H9 (cell line): ENCODE results near the gene TTC17. TPM values are rescaled to one million over a fixed set of nuclear protein-coding genes. Genes with fewer than 3 reads are reported as not detected.

Experiments
- DNase-seq: peaks from one replicate; pipeline ENCODE4 v3.0.0-alpha.2; 2017
- H2AFZ ChIP-seq: one replicate; pipeline ENCODE4 v1.6.1; 2013; ENCODE audit warnings: mild to moderate bottlenecking, low read length, control low read depth, moderate library complexity
- H2AK5ac ChIP-seq: 2 replicates; pipeline ENCODE4 v1.6.1; 2013; ENCODE audit warnings: low read length, control low read depth, mixed read lengths; ENCODE audit not compliant: insufficient read length
- H2BK120ac ChIP-seq: one replicate; pipeline ENCODE4 v1.6.1; 2013; ENCODE audit warnings: low read depth, mild to moderate bottlenecking, low read length, control low read depth, inconsistent platforms; ENCODE audit not compliant: poor library complexity, severe bottlenecking
- H2BK12ac ChIP-seq: 2 replicates; pipeline ENCODE4 v1.6.1; 2013; ENCODE audit warnings: low read length, control low read depth, mixed read lengths, low read depth; ENCODE audit not compliant: insufficient read length
- H2BK15ac ChIP-seq: 2 replicates; pipeline ENCODE4 v1.6.1; 2013; ENCODE audit warnings: low read depth, low read length, control low read depth
- H2BK20ac ChIP-seq: one replicate; pipeline ENCODE4 v1.6.1; 2013; ENCODE audit warnings: low read depth, mild to moderate bottlenecking, low read length, control low read depth, inconsistent platforms; ENCODE audit not compliant: poor library complexity, severe bottlenecking
- H2BK5ac ChIP-seq: 2 replicates; pipeline ENCODE4 v1.6.1; 2013; ENCODE audit warnings: low read length, control low read depth, mixed read lengths; ENCODE audit not compliant: insufficient read length
- H3K14ac ChIP-seq: 2 replicates; pipeline ENCODE4 v1.6.1; 2013; ENCODE audit warnings: low read length, control low read depth; ENCODE audit not compliant: insufficient read depth
- H3K18ac ChIP-seq: 2 replicates; pipeline ENCODE4 v1.6.1; 2013; ENCODE audit warnings: low read depth, mild to moderate bottlenecking, mixed read lengths, low read length, control low read depth; ENCODE audit not compliant: insufficient read length
- H3K23ac ChIP-seq: 2 replicates; pipeline ENCODE4 v1.6.1; 2013; ENCODE audit warnings: low read length, control low read depth, mixed read lengths, low read depth; ENCODE audit not compliant: insufficient read length
- H3K23me2 ChIP-seq: 2 replicates; pipeline ENCODE4 v1.6.1; 2013; ENCODE audit warnings: low read depth, mild to moderate bottlenecking, mixed read lengths, low read length, control low read depth; ENCODE audit not compliant: insufficient read length, poor library complexity, severe bottlenecking
- H3K27ac ChIP-seq: 2 replicates; pipeline ENCODE4 v1.5.1; 2013; ENCODE audit warnings: low read length, control low read depth, mixed read lengths, low read depth; ENCODE audit not compliant: insufficient read length
- H3K27me3 ChIP-seq: 2 replicates; pipeline ENCODE4 v1.6.1; 2013; ENCODE audit warnings: low read length, control low read depth, inconsistent platforms; ENCODE audit not compliant: insufficient read depth
- H3K4ac ChIP-seq: 2 replicates; pipeline ENCODE4 v1.6.1; 2013; ENCODE audit warnings: low read depth, mild to moderate bottlenecking, control low read depth, inconsistent platforms, low read length, moderate library complexity
- H3K4me1 ChIP-seq: 2 replicates; pipeline ENCODE4 v1.6.1; 2013; ENCODE audit warnings: low read length, control low read depth, inconsistent platforms; ENCODE audit not compliant: insufficient read depth
- H3K4me2 ChIP-seq: 2 replicates; pipeline ENCODE4 v1.6.1; 2013; ENCODE audit warnings: low read length, control low read depth, mixed read lengths; ENCODE audit not compliant: insufficient read length, insufficient read depth
- H3K56ac ChIP-seq: 2 replicates; pipeline ENCODE4 v1.6.1; 2013; ENCODE audit warnings: low read depth, mild to moderate bottlenecking, mixed read lengths, low read length, control low read depth; ENCODE audit not compliant: insufficient read length
- H3K79me1 ChIP-seq: 2 replicates; pipeline ENCODE4 v1.6.1; 2013; ENCODE audit warnings: low read depth, mild to moderate bottlenecking, moderate library complexity, low read length, control low read depth, inconsistent platforms; ENCODE audit not compliant: insufficient read depth, poor library complexity, severe bottlenecking
- H3K79me2 ChIP-seq: 2 replicates; pipeline ENCODE4 v1.6.1; 2013; ENCODE audit warnings: low read length, control low read depth, inconsistent platforms; ENCODE audit not compliant: insufficient read depth
- H3K9ac ChIP-seq: 2 replicates; pipeline ENCODE4 v1.6.1; 2013; ENCODE audit warnings: low read length, control low read depth, mixed read lengths; ENCODE audit not compliant: insufficient read length; ENCODE audit errors: extremely low read depth
- H3K9me3 ChIP-seq: one replicate; pipeline ENCODE4 v1.6.1; 2013; ENCODE audit warnings: low read depth, low read length, inconsistent platforms; ENCODE audit not compliant: control insufficient read depth
- H3T11ph ChIP-seq: one replicate; pipeline ENCODE4 v1.6.1; 2013; ENCODE audit warnings: mild to moderate bottlenecking, low read length, control low read depth, inconsistent platforms
- H4K20me1 ChIP-seq: one replicate; pipeline ENCODE4 v1.6.1; 2013; ENCODE audit not compliant: control insufficient read depth, insufficient read length, insufficient read depth
- H4K5ac ChIP-seq: 2 replicates; pipeline ENCODE4 v1.6.1; 2013; ENCODE audit warnings: low read depth, mild to moderate bottlenecking, mixed read lengths, low read length, control low read depth; ENCODE audit not compliant: insufficient read length
- H4K8ac ChIP-seq: replicated peaks from 2 replicates; pipeline ENCODE4 v1.6.1; 2013; ENCODE audit warnings: low read length, control low read depth, mixed read lengths, low read depth; ENCODE audit not compliant: insufficient read length
- H4K91ac ChIP-seq: 2 replicates; pipeline ENCODE4 v1.6.1; 2013; ENCODE audit warnings: low read depth, mild to moderate bottlenecking, moderate library complexity, mixed read lengths, low read length, control low read depth; ENCODE audit not compliant: insufficient read length
- H3K27ac Mint-ChIP-seq, 3 experiments: 2 replicates in 2 of 3; 3 replicates in 1 of 3; pipeline ENCODE4 v1.8.0; 2020 to 2021; ENCODE audit warnings: mixed read lengths in 3 of 3, mild to moderate bottlenecking in 1 of 3, moderate library complexity in 1 of 3
- H3K27me3 Mint-ChIP-seq: 2 replicates; pipeline ENCODE4 v1.8.0; 2021; ENCODE audit warnings: low read depth, mild to moderate bottlenecking, moderate library complexity, mixed read lengths
- H3K36me3 Mint-ChIP-seq, 3 experiments: 2 replicates in 2 of 3; 3 replicates in 1 of 3; pipeline ENCODE4 v1.8.0; 2020 to 2021; ENCODE audit warnings: low read depth in 3 of 3, mixed read lengths in 3 of 3; ENCODE audit not compliant: insufficient read depth in 1 of 3
- H3K4me1 Mint-ChIP-seq, 2 experiments: 2 replicates each; pipeline ENCODE4 v1.8.0; 2020; ENCODE audit warnings: mixed read lengths in 2 of 2
- H3K4me3 Mint-ChIP-seq, 2 experiments: 2 replicates in 1 of 2; 3 replicates in 1 of 2; pipeline ENCODE4 v1.8.0; 2020 to 2021; ENCODE audit warnings: mild to moderate bottlenecking in 2 of 2, mixed read lengths in 2 of 2, moderate library complexity in 1 of 2
- H3K9me3 Mint-ChIP-seq, 2 experiments: 2 replicates in 1 of 2; 3 replicates in 1 of 2; pipeline ENCODE4 v1.8.0; 2020; ENCODE audit warnings: mild to moderate bottlenecking in 2 of 2, mixed read lengths in 2 of 2, moderate library complexity in 1 of 2
- WGBS: extraction: QIAGEN DNeasy Blood & Tissue Kit; methylation state at CpG from one replicate; pipeline ENCODE4 v1.1.7; 2013; ENCODE audit warnings: missing lambda C conversion rate, low lambda C conversion rate, mixed read lengths; ENCODE audit not compliant: insufficient read length; ENCODE audit errors: extremely low coverage; 5-methylcytosine and 5-hydroxymethylcytosine counted together
- total RNA-seq: library from RNA; stranded (reverse); gene quantifications from 2 replicates; pipeline ENCODE4 v1.2.1, GENCODE V29; 2021
- TF ChIP-seq, protein P1 (sequence below): fragments of 200-600 bp; sonication (generic); conservative IDR thresholded peaks from 3 replicates; pipeline ENCODE4 v1.8.0; 2021; ENCODE audit warnings: antibody characterized with exemption, mild to moderate bottlenecking

Gene TTC17
- total RNA-seq, 1 experiment from 2014 or later, result 68.5 TPM

DNA sequence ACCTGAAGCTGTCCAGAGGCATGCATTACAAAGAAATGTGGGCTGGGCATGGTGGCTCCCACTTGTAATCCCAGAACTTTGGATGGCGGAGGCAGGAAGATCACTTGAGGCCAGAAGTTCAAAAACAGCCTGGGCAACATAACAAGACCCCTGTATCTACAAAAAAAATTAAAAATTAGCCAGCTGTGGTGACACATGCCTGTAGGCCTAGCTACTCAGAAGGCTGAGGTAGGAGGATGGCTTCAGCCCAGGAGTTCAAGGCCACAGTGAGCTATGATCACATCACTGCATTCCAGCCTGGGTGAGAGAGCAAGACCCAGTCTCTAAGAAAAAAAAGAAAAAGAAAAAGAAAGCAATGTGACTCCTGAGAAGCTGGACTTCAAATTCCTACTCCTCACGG lies 183.3 kb downstream of the TTC17 start:
- TF ChIP-seq, protein P1, sequence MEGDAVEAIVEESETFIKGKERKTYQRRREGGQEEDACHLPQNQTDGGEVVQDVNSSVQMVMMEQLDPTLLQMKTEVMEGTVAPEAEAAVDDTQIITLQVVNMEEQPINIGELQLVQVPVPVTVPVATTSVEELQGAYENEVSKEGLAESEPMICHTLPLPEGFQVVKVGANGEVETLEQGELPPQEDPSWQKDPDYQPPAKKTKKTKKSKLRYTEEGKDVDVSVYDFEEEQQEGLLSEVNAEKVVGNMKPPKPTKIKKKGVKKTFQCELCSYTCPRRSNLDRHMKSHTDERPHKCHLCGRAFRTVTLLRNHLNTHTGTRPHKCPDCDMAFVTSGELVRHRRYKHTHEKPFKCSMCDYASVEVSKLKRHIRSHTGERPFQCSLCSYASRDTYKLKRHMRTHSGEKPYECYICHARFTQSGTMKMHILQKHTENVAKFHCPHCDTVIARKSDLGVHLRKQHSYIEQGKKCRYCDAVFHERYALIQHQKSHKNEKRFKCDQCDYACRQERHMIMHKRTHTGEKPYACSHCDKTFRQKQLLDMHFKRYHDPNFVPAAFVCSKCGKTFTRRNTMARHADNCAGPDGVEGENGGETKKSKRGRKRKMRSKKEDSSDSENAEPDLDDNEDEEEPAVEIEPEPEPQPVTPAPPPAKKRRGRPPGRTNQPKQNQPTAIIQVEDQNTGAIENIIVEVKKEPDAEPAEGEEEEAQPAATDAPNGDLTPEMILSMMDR, result no peak
- Histone ChIP-seq H3K27ac (no peak overlapping the region), H3K4ac (no peak overlapping the region), H2BK5ac (no peak overlapping the region), H3K79me2 (no peaks in the 10 kb centered on the region; the same call in 1 of the 2 replicates), H3K18ac (no peak overlapping the region), H3K79me1 (no peaks in the 10 kb centered on the region), H3K14ac (no peak overlapping the region), H2BK12ac (no peak overlapping the region), H4K20me1 (no peaks in the 10 kb centered on the region), H3K23me2 (no peaks in the 10 kb centered on the region), H3K4me2 (no peak overlapping the region), H2AK5ac (no peak overlapping the region), H3K9ac (no peak overlapping the region), H4K8ac (no peak overlapping the region), H2BK20ac (no peak overlapping the region), H2BK120ac (no peak overlapping the region), H4K5ac (no peak overlapping the region), H4K91ac (no peak overlapping the region), H3K4me1 (no peaks in the 10 kb centered on the region), H2BK15ac (no peak overlapping the region), H3K27me3 (peaks cover 8% of the 10 kb centered on the region; the same call in 1 of the 2 replicates), H3T11ph (no peak overlapping the region), H3K56ac (no peak overlapping the region), H3K9me3 (no peaks in the 10 kb centered on the region), H3K23ac (no peak overlapping the region), H2AFZ (no peak overlapping the region)
- Mint-ChIP-seq H3K4me3 (no peak overlapping the region), H3K4me1 (peaks cover 12% of the 10 kb centered on the region in 2 experiments), H3K9me3 (peaks cover 5 to 6% of the 10 kb centered on the region in 2 experiments), H3K27ac (no peak overlapping the region), H3K36me3 (peaks cover 1 to 7% (median 2%) of the 10 kb centered on the region in 3 experiments; a peak in 2 of 7 replicates), H3K27me3 (peaks cover 70% of the 10 kb centered on the region)
- DNase-seq, result no peak
- no CpG with 5 or more reads among the region's 2 CpGs for WGBS
